Stimulated activated naive CD8-positive, alpha-beta T cell treated with anti-CD3 and anti-CD28 coated beads, Interleukin-15, amount 100 ng/mL, for 72 hours (primary cell): ENCODE data around the gene HECW1.

Experiments used
- ATAC-seq: fragments of 150-1000 bp; cut with Tn5 transposase; 2 replicates; pipeline ENCODE4 v1.10.0; 2021; ENCODE audit warnings: mild to moderate bottlenecking, moderate library complexity
- DNase-seq, 2 donors: peaks; one replicate each; pipeline ENCODE4 v3.0.0; 2021 to 2022
- H3K27ac Mint-ChIP-seq, 2 donors: one replicate each; pipeline ENCODE4 v1.8.0; 2022; ENCODE audit warnings: mild to moderate bottlenecking in 2 of 2, mixed read lengths in 2 of 2, moderate library complexity in 2 of 2
- H3K27me3 Mint-ChIP-seq: one replicate; pipeline ENCODE4 v1.8.0; 2022; ENCODE audit warnings: mixed read lengths
- H3K4me1 Mint-ChIP-seq: one replicate; pipeline ENCODE4 v1.8.0; 2022; ENCODE audit warnings: mild to moderate bottlenecking, mixed read lengths
- H3K4me3 Mint-ChIP-seq, 2 donors: one replicate each; pipeline ENCODE4 v1.8.0; 2022; ENCODE audit warnings: mild to moderate bottlenecking in 2 of 2, mixed read lengths in 2 of 2, moderate library complexity in 1 of 2
- H3K9me3 Mint-ChIP-seq, 2 donors: one replicate each; pipeline ENCODE4 v1.8.0; 2022; ENCODE audit warnings: mixed read lengths in 2 of 2

Gene HECW1

DNA sequence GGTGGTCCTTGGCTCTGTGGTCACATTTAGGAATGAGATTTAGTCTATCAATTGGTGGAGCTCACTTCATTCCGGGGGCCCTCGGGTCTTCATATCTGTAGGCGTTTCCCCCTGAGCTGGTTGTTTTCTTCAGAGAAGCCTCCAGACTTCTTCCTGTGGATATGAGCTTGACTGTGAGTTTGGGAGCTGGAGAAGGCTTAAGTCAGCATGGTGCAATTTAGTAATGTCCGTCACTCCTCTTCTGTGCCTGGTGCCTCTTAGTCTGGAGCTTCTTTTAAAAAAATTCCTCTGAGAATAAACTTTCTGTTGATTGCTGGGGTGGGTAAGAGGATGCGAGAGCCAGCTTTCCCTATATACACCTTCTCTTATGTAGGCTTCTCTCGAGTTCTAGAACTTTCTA lies 40.2 kb downstream of the HECW1 start:
- Mint-ChIP-seq H3K27ac (no peak overlapping the region), H3K27me3 (peaks cover 18% of the 10 kb centered on the region)

GRCh38 chr7:43155636-43156035 lies 43.2 kb downstream of the HECW1 start:
- H3K9me3 Mint-ChIP-seq = no peaks in the 10 kb centered on the region
- DNase-seq (no peak), ATAC-seq (no peak)
- no peak overlapping the region for H3K4me3 Mint-ChIP-seq
- H3K4me1 Mint-ChIP-seq = no peaks in the 10 kb centered on the region
- peaks cover 5% of the 10 kb centered on the region for H3K27me3 Mint-ChIP-seq
- H3K27ac Mint-ChIP-seq = no peak overlapping the region

More for the DNA sequence above, 40.2 kb downstream of the HECW1 start:
- ATAC-seq (no peak), DNase-seq (no peak)
- Mint-ChIP-seq H3K4me1 (no peaks in the 10 kb centered on the region), H3K4me3 (no peak overlapping the region), H3K9me3 (no peaks in the 10 kb centered on the region)

- Mint-ChIP-seq H3K27ac (no peak overlapping the region), H3K9me3 (no peaks in the 10 kb centered on the region), H3K27me3 (peaks cover 16% of the 10 kb centered on the region), H3K4me1 (no peaks in the 10 kb centered on the region), H3K4me3 (no peak overlapping the region)
- no peak for ATAC-seq
- no peak for DNase-seq
Measured at GRCh38 chr7:43163885-43164284, 51.4 kb downstream of the HECW1 start.

GRCh38 chr7:43164757-43165156 lies 52.3 kb downstream of the HECW1 start:
- H3K9me3 Mint-ChIP-seq = no peaks in the 10 kb centered on the region
- H3K27ac Mint-ChIP-seq = no peak overlapping the region
- peaks cover 21% of the 10 kb centered on the region for H3K27me3 Mint-ChIP-seq
- ATAC-seq = peak; percentile 75
- H3K4me1 Mint-ChIP-seq = no peaks in the 10 kb centered on the region
- DNase-seq = no peak
- H3K4me3 Mint-ChIP-seq = no peak overlapping the region

GRCh38 chr7:43166686-43167085 lies 54.2 kb downstream of the HECW1 start:
- no peak overlapping the region for H3K4me3 Mint-ChIP-seq
- no peaks in the 10 kb centered on the region for H3K4me1 Mint-ChIP-seq
- no peak overlapping the region for H3K27ac Mint-ChIP-seq
- ATAC-seq (no peak), DNase-seq (no peak)
- peaks cover 34% of the 10 kb centered on the region for H3K27me3 Mint-ChIP-seq
- H3K9me3 Mint-ChIP-seq = no peaks in the 10 kb centered on the region

- H3K27me3 Mint-ChIP-seq = peaks cover 25% of the 10 kb centered on the region
- no peaks in the 10 kb centered on the region for H3K9me3 Mint-ChIP-seq
- no peak for DNase-seq
- no peak overlapping the region for H3K27ac Mint-ChIP-seq
- no peak for ATAC-seq
- H3K4me3 Mint-ChIP-seq = no peak overlapping the region
- no peaks in the 10 kb centered on the region for H3K4me1 Mint-ChIP-seq
Measured at GRCh38 chr7:43169076-43169475, 56.6 kb downstream of the HECW1 start.

DNA sequence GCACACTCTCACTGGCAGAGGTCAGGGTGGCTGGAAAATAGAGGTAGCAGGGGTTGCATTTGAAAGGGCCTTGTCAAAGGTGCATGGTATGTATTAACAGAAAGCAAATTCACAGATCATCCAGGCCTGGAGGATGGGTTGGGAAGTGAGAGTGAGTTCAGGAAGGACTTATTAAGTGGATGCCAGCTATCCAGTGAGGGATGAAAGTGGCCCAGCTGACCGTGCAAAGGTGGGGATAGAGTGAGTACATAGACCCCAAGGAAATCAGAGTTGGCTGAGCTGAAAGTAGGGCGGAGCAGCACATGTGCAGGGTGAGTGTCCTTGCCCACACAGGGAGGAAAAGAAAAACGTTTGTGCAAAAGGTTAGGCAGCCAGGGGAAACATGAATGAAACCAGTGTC lies 58.1 kb downstream of the HECW1 start:
- Mint-ChIP-seq H3K4me3 (no peak overlapping the region), H3K4me1 (no peaks in the 10 kb centered on the region), H3K27me3 (peaks cover 25% of the 10 kb centered on the region), H3K27ac (no peak overlapping the region), H3K9me3 (no peaks in the 10 kb centered on the region)
- ATAC-seq (no peak), DNase-seq (no peak)

DNA sequence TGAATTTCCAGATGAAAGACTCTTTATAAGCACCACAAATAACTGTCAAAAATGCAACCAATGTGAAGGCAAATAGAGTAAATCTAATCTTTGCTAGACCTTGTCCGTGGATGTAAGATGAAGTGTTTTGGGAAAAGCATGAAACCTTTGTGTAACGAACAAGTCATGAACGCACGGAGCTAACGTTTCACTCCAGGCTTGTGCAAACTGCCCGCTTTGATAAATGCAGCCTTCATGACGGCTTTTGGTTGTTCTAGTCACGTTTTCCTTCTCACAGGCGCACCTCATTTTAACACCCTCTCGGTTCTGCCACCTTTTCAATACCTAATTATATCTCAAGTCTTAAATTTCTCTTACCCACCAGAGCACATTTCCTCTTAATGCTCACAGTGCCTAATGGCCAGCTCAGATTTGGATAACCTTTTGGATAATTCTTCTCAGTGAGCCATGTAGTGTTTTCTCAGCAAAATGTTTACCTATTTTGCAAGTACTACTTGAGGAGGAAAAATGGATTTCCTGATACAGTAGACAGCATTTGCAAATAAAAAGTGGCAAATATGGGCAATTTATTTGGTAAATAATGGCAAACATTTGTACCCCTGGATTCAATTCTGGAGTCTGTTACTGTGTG lies 63.2 kb downstream of the HECW1 start:
- ATAC-seq (no peak), DNase-seq (no peak)
- H3K4me1 Mint-ChIP-seq = no peaks in the 10 kb centered on the region

GRCh38 chr7:43179393-43179792 lies 66.9 kb downstream of the HECW1 start:
- ATAC-seq (no peak), DNase-seq (no peak)
- Mint-ChIP-seq H3K27me3 (peaks cover 9% of the 10 kb centered on the region), H3K27ac (no peak overlapping the region), H3K4me1 (no peaks in the 10 kb centered on the region), H3K4me3 (no peak overlapping the region), H3K9me3 (no peaks in the 10 kb centered on the region)

More for the DNA sequence above, 63.2 kb downstream of the HECW1 start:
- Mint-ChIP-seq H3K27me3 (peaks cover 11% of the 10 kb centered on the region), H3K27ac (no peak overlapping the region), H3K4me3 (no peak overlapping the region), H3K9me3 (no peaks in the 10 kb centered on the region)

GRCh38 chr7:43192806-43193460 lies 80.5 kb downstream of the HECW1 start:
- no peak overlapping the region for H3K4me3 Mint-ChIP-seq
- peaks cover 34% of the 10 kb centered on the region for H3K27me3 Mint-ChIP-seq
- ATAC-seq (no peak), DNase-seq (no peak)
- H3K9me3 Mint-ChIP-seq = no peaks in the 10 kb centered on the region
- H3K27ac Mint-ChIP-seq = peak overlapping the region in 1 of 2 donors; percentile 11
- no peaks in the 10 kb centered on the region for H3K4me1 Mint-ChIP-seq

DNA sequence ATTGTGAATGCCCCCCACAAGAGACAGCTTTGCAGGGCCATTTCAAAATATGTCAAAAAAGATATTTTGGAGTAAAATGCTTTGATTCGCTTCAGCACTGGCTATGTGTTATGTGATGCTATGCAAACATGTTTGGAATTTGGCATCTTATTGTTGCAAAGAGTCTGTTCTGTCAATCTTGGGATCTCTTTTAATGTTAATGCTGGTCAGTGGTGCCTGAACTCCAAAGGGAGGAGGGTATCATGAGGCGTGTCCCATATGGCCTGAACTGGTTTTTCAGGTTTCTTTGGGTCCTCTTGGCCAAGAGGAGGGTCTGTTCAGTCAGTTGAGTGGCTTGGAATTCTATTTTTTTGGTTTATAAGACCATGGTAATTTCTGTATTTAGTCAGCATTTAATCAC lies 81.4 kb downstream of the HECW1 start:
- Mint-ChIP-seq H3K9me3 (no peaks in the 10 kb centered on the region), H3K27ac (no peak overlapping the region), H3K4me1 (no peaks in the 10 kb centered on the region), H3K27me3 (peaks cover 27% of the 10 kb centered on the region), H3K4me3 (no peak overlapping the region)
- DNase-seq (no peak), ATAC-seq (no peak)

DNA sequence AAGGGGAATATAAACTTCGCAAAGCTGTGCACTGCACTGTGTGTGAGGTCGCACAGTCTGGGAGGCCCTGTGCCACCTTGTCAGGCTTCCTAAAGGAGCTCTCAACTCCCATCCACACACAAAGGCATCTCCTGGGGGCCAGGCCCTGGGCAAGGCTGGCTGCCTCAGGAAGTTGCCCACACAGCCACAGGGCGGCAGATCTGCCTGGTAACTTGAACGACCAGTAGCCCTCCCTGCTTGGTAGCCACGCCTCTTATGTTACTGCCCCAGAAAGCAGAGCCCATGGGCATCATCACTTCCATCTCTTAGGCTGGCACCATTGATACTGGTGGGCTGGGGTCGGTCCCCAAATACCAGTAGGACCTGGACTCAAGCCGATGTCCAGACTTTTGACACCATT lies 82.8 kb downstream of the HECW1 start:
- no peak for DNase-seq
- H3K27ac Mint-ChIP-seq = no peak overlapping the region
- H3K4me3 Mint-ChIP-seq = no peak overlapping the region
- ATAC-seq = no peak
- H3K27me3 Mint-ChIP-seq = peaks cover 18% of the 10 kb centered on the region
- no peaks in the 10 kb centered on the region for H3K9me3 Mint-ChIP-seq
- no peaks in the 10 kb centered on the region for H3K4me1 Mint-ChIP-seq

DNA sequence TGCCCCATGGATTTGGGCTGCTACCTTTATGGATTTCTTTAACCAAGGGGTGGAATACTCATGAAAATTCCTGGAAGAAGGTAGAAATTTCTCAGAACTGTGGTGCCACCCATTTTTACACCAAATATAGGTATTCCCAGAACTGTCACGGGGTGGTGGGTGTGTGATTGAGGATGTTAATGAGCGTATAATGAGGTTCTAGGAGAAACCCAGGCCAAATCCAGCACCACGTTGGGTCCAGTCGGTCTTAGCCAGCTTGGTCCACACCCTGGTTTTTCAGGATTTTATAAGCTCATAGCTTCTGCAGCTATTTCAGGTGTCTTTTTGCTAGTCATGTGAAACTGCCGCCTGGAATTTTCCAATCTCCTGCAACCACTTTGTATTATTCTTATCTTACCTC lies 83.3 kb downstream of the HECW1 start:
- ATAC-seq (no peak), DNase-seq (no peak)
- Mint-ChIP-seq H3K27ac (no peak overlapping the region), H3K4me3 (no peak overlapping the region), H3K9me3 (no peaks in the 10 kb centered on the region), H3K4me1 (no peaks in the 10 kb centered on the region), H3K27me3 (peaks cover 15% of the 10 kb centered on the region)

DNA sequence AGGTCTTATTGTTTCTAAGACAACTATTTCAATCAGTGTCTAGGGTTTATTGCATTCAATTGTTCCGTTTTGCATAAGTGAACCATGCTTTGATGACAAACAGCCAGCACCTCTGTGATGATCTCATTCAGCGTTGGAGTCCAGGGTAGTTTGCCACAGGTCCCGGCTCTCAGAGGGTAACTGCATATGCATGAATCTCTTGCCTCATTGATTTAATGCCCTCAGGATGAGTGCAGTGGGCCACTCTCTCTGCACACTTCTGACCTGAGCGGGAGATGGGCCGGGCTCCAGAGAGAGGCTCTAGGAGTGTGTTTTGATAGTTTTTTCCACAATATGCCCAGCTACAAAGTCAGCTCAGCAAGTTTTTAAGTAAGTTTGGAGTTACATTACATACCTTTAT lies 83.9 kb downstream of the HECW1 start:
- DNase-seq = no peak
- no peak overlapping the region for H3K4me3 Mint-ChIP-seq
- no peaks in the 10 kb centered on the region for H3K9me3 Mint-ChIP-seq
- no peak overlapping the region for H3K27ac Mint-ChIP-seq
- no peaks in the 10 kb centered on the region for H3K4me1 Mint-ChIP-seq
- peaks cover 9% of the 10 kb centered on the region for H3K27me3 Mint-ChIP-seq
- ATAC-seq = no peak

DNA sequence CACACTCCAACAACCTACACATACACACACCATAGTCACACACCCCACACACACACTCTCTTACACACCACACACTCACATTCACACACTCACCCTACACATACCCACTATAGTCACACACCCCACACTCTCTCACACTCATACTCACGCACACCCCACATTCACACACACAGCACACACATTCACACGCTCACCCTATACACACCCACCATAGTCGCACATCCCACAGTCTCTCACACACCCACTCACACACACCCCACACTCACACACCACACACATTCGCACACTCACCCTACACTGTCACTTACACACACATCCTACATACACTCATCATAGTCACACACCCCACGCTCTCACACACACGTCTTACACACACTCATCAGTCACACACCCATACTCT lies 85.6 kb downstream of the HECW1 start:
- Mint-ChIP-seq H3K9me3 (no peaks in the 10 kb centered on the region), H3K27me3 (peaks cover 13% of the 10 kb centered on the region), H3K27ac (no peak overlapping the region), H3K4me1 (no peaks in the 10 kb centered on the region), H3K4me3 (no peak overlapping the region)
- DNase-seq = no peak
- ATAC-seq = peak; percentile 23

- ATAC-seq (no peak), DNase-seq (no peak)
- Mint-ChIP-seq H3K9me3 (no peaks in the 10 kb centered on the region), H3K27ac (no peak overlapping the region), H3K4me3 (no peak overlapping the region), H3K27me3 (peaks cover 13% of the 10 kb centered on the region), H3K4me1 (no peaks in the 10 kb centered on the region)
Measured at GRCh38 chr7:43198599-43199090, 86.2 kb downstream of the HECW1 start.
